GM12865 (cell line): ENCODE measurements around the gene TCP1.
"Not testable (repeated sequence)": the region's sequence is repeated elsewhere in the genome, so short reads cannot be mapped to it uniquely, and the experiment has no call there.

Source experiments
- DNase-seq: peaks from one replicate; pipeline ENCODE4 v3.0.0; 2010; ENCODE audit warnings: low read depth
- H3K4me3 ChIP-seq: 2 replicates; pipeline ENCODE4 v1.5.1; 2011; ENCODE audit warnings: mild to moderate bottlenecking, low read depth, low read length, control low read depth
- CTCF ChIP-seq: IDR thresholded peaks from 2 replicates; pipeline ENCODE4 v1.5.1; 2011; ENCODE audit warnings: low read length, control low read depth, low read depth, inconsistent platforms; ENCODE audit not compliant: insufficient read depth; ENCODE audit errors: missing control alignments

TCP1 gene

GRCh38 chr6:159817951-159818739 is 28.7 kb upstream of the TCP1 start:
- no peak for DNase-seq
- H3K4me3 ChIP-seq, result no peak overlapping the region
- TF ChIP-seq CTCF, result no peak

- not testable (repeated sequence) for DNase-seq, H3K4me3 ChIP-seq
Measured at GRCh38 chr6:159816775-159817174, 27.4 kb upstream of the TCP1 start.

GRCh38 chr6:159815410-159815809 is 26.0 kb upstream of the TCP1 start:
- DNase-seq, result no peak
- TF ChIP-seq CTCF, result no peak

GRCh38 chr6:159813781-159814180 is 24.4 kb upstream of the TCP1 start:
- no peak for TF ChIP-seq CTCF
- DNase-seq, result no peak
- H3K4me3 ChIP-seq, result no peak overlapping the region

More at GRCh38 chr6:159815410-159815809, 26.0 kb upstream of the TCP1 start:
- no peak overlapping the region for H3K4me3 ChIP-seq

- no peak overlapping the region for H3K4me3 ChIP-seq
- no peak for TF ChIP-seq CTCF
- peak; percentile 39 for DNase-seq
Measured at GRCh38 chr6:159809149-159809548, 19.7 kb upstream of the TCP1 start.

GRCh38 chr6:159808647-159809046 is 19.2 kb upstream of the TCP1 start:
- DNase-seq, result no peak
- TF ChIP-seq CTCF, result no peak
- no peak overlapping the region for H3K4me3 ChIP-seq

GRCh38 chr6:159807150-159807858 is 17.9 kb upstream of the TCP1 start:
- DNase-seq, result no peak
- H3K4me3 ChIP-seq, result no peak overlapping the region
- no peak for TF ChIP-seq CTCF
